GM19023 (cell line): ENCODE results near the gene NCMAP.

Experiments used
- ATAC-seq: cut with Tn5 transposase; IDR thresholded peaks from one replicate; pipeline ENCODE4 v1.9.1; 2021; ENCODE audit warnings: mild to moderate bottlenecking, moderate library complexity; ENCODE audit not compliant: unreplicated experiment

NCMAP gene

DNA sequence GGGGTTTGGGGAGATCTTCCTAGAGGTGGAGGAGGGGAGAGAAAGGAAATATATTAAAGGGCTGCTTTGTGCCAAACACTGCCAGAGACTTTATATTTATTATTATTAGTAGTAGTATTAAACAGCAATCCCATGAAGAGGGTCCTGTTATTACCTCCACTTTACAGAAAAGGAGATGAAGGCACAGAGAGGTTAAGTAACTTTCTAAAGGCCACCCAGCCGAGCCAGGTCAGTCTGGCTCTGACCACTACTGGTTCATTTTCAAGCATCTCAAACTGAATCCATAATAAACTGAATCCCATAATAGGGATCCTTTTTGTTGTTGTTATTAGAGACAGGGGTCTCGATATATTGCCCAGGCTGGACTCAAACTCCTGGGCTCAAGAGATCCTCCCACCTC is 12.6 kb downstream of the NCMAP start:
- ATAC-seq: no peak

DNA sequence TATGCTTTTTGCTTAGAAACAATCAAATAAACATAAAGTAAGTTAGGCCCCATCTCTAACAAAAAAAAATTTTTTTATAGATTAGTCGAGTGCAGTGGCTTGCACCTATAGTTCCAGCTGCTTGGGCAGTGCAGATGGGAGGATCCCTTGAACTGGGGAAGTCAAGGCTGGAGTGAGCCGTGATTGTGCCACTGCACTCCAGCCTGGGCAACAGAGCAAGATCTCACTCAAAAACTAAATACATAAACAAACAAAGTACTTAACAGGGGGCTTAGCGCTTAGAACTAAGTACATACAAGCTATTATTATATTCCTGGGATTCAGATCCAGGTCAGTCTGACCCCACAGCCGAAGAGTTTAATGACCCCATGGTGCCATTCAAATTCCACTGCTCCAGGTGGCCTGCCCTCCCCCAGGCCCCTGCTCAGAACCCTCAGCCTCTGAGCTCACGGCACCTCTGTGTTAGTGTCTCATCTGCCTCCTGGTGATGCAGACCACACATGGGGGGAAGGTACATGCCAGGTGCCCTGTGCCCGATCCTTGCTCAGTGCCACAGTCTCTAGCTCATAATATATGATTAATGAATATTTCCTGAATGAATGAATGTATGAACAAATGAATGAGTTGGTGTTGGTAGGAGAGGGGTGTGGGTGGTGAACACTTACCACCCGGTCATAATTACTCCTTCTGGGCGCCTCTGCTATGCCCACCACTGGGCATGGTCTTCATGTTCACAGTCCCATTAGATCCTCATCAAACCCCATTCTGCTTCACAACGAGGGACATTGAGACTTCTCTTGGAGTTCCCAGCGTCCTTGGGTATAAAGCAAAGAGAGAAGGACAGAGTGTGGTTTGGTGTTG is 14.6 kb downstream of the NCMAP start:
- no peak for ATAC-seq

DNA sequence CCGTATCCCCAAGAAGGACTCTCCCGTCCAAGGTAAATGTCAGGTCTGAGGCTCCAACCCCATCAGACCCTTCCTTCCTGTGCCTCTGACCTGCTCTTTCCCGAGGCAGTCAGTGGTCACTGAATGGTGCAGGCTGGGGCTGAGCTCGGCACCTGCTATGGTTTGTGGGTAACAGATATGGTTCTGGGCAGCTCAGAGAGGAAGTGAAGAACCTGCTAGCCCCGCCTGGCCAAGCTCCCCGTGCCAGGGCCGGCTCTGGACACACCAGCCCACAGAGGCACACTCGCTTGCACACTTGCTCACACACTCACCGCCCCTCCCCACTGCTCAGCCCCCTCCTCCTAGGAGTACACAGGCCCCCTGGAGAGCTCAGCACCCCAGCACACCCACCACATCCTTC is 16.4 kb downstream of the NCMAP start:
- no peak for ATAC-seq

DNA sequence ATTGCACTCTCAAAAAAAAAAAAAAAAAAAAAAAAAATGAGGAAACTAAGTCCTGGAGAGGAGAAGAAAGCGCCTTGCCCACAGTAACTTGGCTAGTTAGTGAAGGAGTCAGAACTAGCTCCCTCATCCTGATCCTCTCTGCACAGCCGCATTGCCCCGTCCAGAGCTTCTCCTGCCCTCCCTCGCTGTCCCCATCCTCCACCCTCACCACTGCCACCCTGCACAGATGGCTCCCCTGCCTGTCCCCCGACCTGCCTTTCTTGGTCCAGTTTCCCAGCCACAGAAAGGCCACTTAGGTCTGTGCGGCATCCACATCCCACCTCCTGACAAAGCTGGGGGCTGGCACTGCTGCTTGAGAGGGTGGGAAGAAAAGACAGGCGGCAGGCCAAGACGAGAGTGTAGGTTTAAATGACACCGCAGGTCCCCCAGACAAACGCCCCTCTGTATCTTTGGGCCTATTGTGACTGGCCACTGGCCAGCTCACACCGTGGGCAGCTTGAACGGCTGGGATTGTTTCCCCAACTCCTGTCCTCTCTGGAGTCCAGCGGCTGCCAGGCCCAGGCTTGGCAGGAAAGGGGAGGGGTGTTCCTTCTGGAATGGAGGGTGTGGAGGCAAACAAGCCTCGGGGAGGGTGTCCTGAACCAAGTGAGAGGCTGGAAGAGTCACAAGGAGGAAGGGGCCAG is 20.2 kb downstream of the NCMAP start:
- no peak for ATAC-seq

DNA sequence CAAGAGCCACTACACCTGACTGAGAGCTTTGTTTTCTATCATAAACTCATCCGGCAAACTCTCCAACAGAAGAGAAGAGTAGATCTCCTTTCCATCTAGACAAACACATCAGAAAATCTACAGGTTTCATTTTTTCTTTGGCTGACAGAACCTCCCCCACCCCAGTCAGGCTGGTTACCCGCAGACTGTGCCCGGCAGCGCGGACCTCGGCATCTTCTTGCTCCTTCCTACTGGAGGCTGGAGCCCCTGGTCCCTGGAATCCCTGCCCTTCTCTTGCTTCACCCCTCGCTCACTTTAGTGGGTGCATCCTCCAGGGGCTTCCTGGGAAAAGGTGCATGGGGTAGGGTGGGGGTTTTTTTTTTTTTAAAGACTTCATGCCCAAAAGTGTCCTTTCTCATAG is 23.0 kb downstream of the NCMAP start:
- ATAC-seq: no peak

DNA sequence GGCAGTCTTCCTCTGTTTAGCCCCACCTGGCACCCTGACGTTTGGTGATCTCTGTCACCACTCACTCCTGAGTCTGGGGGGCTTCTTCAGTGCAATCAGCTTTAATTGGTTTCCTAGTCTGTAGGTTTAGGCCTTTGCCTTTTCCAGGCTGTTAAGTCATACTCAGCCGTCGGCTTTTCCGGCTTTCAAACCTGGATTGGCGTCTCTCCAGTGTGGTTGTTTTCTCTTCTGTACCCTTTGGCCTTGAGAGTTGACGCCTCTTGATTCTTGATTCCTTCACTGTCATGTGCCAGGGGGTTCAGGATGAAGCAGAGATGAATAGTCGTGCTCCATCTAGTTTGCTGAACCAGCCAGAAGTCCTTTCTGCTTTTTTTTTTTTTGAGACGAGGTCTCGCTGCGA is 24.9 kb downstream of the NCMAP start:
- ATAC-seq: no peak

DNA sequence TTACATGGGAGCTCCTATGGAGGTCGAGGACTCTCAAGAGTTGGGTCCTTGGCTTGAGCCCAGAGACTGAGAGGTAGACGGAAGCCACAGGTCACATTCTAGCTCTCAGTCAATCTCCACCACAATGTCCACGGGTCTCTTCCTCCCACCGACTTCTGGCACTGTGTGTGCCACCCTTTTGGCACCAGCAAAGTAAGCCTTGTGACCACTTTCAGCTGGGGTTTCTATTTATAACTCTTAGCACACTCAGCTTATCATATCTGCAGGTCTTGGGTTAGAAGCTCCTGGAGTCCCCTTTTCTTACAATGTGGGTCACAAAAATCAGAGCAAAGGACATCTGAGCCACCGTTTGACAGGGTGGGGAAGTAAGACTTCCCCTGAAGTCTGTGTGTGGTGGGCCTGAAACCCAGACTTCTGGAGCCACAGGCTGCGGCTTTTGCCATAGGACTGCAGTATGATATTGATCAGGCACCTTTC is 28.3 kb downstream of the NCMAP start:
- ATAC-seq: no peak

DNA sequence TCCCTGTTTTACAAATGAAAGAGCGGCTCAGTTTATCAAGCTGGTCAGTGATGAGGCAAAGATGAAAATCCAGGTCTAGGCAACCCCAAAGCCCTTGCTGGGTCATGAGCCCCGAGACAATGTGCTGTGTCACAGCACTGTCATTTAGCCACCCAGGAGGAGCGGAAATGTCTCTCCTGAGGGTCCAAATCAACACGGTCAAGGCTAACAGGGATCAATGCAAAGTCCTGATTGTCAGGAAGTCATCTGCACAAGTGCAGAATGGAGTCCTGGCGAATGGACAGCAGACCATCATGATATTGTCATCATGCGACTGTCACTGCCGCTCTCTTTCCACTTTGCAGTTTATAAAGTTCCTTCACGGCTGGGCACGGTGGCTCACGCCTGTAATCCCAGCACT is 30.2 kb downstream of the NCMAP start:
- no peak for ATAC-seq

DNA sequence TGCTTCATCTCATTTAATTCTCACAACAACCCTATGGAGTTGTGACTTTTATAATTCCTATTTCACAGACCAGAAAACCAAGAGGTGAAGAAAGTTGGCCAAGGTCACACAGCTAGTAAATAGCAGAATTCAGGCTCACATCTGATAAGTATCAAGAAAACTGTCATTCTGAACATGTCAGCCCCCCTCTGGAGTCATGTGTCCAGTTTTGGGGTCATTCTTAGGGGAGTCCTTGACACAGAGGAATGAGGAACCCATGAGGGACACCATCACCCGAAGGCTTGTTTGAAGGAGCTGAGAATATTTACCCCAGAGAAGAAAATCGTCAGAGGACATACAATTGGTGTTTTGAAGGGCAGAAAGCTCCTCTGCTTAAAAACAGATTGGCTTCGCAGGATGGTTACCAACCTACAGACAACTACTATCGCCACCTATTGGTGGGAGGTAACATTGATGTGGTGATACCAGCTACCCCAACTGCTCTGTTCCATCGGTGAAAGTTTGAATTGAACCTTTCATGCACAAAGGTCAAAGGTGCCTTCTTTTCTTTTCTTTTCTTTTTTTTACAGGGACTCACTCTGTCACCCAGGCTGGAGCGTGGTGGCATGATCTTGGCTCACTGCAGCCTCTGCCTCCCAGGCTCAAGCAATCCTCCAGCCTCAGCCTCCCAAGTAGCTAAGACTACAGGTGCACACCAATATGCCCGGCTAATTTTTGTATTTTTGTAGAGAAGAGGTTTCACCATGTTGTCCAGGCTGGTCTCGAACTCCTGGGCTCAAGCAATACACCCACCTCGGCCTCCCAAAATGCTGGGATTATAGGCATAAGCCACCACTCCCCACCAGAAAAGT is 31.3 kb downstream of the NCMAP start:
- no peak for ATAC-seq

DNA sequence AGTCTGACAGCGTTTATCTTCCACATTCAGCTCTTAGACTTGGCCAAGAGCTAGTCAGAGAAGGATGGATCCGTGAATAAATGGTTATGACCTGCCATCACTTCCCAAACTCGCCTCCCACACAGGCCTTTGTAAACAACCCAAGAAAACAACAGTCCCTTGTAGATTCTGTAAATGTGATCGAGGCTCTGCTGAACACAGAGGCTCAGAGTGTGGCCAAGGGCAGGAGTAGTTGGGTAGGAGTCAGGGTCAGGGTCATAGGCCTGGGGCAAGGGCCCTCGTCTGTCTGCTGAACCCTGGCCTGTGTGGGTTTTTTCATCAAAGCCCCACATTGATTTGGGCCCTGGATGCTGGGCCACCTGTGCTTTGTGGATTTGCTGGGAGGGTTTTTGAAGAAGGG is 32.7 kb downstream of the NCMAP start:
- ATAC-seq: no peak

DNA sequence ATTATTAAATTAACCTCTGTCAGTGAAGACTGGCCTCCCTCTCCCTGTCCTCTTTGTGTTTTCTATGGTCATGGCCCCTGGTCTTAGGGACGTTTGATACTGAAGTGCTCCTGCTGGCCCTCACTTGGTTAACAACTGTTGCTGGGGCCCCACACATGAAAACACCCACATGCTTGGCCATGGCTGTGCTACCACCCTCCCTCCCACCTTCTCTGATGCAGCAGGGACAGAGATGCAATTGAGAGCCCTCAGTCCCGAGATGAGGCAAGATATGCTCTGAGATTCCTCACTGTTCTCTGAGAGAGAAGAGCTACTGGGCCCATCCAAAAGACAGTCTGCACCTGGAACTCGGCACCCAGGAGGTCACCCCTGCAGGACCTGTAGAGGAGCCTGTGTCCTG is 33.3 kb downstream of the NCMAP start:
- no peak for ATAC-seq

DNA sequence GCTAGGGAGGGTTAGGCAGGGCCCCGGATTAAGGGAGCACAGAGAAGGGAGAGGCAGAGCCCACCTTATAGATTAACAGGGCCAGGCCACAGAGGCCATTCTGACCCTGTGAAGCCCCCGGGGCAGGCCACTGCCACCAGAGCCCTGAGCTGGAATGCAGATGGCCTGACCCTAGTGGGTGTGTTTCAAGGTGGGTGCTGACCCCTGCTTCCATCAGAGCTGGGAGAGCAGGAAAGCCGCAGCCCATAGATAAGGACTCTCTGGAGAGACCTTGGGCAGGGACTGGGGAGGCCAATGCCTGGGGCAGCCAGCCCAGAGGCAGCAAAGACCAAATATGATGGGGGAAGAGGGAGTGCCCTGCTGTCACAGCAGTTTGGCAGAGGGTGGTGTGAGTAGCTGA is 35.9 kb downstream of the NCMAP start:
- no peak for ATAC-seq

DNA sequence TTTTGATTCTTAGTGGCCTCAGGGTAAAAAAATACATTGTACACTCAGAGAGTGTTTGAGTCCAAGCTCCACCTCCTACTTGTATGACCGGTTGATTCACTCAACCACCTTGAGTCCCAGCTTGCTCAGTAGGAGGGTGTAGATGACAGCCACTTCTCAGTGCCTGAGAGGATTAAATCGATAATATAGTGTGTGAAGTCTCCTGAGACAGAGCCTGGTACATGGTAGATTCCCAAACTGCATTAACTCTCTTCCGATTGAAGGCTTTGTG is 38.4 kb downstream of the NCMAP start:
- ATAC-seq: no peak

DNA sequence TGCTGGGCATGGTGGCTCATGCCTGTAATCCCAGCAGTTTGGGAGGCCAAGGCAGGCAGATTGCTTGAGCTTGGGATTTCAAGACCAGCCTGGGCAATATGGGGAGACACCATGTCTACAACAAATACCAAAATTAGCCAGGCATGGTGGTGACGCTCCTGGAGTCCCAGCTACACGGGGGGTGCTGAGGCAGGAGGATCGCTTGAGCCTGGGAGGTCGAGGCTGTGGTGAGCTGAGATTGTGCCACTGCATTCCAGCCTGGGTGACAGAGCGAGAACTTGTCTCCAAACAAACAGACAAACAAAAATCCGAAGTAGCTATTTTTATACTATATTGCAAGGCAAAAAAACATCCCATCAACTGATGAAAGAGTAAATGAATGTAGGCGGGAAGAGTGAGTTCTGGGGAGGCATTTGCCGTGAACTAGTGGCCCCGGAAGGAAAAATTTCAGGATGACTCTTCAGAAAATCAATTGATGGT is 40.6 kb downstream of the NCMAP start:
- no peak for ATAC-seq

DNA sequence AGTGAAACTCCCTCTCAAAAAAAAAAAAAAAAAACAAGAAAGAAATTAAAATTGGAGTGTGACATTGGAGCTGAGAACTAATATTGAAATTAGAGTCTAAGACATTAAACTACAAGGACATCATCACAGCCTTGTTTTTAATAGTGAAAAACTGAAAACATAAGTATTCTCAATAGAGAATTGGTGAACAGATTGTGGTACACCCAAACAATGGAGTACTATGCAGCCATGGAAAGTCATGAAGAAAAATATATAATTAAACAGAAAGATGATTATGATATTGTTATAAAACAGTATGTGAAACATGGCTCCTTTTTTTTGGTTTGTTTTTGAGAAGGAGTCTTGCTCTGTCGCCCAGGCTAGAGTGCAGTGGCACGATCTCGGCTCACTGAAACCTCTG is 43.4 kb downstream of the NCMAP start:
- ATAC-seq: no peak

DNA sequence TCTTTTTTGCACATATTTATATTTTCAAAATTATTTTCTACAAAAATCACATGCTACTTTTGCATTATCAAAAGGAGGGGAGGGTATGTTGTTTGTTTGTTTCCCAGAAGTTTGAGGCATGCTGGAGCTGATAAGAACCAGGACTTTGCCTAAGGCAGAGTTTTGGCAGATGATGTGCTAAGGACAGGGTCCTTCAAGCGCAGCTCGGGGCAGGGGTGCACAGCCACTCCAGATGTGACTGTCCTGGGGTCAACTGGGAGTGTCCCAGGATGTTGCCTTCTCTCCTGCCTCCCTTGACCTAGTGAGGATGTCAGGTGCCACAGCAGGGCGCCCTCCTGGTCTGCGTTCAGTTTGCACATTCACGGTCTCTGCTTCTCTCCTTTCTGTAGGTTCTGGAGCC is 44.7 kb downstream of the NCMAP start:
- no peak for ATAC-seq

DNA sequence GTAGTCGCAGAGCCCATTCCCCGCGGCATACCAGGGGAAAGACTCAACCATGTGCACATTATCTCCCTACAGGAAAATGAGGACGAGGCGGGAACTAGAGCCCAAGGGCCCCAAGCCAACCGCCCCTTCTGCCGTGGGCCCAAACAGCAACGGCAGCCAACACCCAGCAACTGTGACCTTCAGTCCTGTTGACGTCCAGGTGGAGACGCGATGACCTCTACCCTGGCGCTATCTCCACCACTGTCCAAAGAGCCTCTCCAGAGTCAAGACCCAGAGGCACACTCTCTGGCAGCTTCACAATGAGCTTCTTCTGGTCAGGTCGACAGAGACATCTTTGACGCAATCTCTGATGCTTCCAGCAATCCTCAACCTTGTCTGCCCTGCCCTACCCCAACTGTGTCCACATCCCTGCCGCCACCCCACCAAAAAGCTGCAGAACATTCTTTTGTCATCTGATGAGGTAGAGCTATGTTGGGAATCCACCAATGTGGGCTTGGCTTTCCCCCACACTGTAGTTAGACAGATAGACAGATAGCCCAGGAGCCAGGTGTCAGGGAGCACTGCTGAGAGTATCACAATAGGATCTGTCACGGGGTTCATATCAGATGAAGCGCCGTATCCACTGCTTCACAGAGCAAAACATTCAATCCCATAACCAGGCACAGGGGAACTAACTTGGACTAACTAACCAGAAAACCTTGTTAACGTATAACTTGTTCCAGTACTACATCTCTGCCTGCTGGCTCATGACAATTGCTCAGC is 49.8 kb downstream of the NCMAP start:
- no peak for ATAC-seq

DNA sequence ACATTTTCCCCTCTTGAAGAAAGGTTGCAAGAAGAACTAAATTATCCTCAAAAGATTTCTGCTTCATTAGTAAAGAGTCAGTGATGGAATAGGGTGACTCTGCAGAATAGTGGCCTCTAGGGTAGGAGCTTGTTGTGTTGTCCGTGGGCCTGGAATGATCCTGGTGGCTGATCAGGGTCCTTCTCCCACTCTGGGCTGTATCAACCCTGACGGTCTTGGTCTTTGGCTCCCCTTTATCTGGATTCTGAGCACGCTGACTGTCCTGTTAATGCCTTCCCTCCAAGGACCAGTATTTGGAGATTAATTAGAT is 50.4 kb downstream of the NCMAP start:
- ATAC-seq: no peak

DNA sequence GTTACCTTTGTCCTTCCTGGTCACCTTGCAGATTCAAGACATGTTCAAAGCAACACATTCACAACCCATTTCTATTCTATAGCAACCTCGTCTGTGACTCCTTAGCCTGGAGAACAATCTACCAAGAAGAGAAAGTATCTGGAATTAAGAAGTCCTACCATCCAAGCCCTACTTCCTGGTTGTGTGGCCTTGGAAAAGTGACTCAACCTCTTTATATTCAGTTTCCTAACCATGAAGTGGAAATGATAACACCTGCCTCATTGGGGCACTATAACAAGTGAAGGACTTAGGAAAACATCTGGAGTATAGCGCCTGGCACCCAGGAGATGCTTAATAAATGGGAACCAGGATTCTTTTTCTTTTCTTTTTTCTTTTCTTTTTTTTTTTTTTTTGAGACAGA is 50.7 kb downstream of the NCMAP start:
- ATAC-seq: no peak

DNA sequence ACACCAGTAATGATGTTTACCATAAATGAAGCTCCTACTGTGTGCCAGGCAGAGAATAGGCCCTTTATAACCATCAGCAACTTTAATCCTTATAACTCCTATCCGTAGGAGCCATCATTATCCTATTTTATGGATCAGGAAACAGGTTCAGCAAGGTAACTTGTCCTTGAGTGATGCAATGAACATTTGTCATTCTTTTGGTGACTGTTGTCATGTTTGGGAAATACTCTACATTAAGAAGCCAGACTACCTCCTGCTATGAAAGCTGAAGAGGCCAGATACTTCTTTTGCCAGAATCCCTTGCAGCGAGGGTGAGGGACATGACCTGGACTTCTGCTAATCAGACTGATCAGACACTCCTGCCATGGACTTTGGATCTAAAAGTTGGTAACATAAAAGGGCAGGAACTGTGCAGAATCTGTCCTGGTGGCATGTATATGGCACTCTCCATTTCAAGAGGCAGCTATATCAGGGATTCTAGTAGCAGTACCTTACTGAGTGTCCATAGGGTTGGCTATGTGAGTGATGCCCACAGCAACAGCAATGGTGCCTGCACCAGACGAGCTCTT is 54.1 kb downstream of the NCMAP start:
- ATAC-seq: no peak

DNA sequence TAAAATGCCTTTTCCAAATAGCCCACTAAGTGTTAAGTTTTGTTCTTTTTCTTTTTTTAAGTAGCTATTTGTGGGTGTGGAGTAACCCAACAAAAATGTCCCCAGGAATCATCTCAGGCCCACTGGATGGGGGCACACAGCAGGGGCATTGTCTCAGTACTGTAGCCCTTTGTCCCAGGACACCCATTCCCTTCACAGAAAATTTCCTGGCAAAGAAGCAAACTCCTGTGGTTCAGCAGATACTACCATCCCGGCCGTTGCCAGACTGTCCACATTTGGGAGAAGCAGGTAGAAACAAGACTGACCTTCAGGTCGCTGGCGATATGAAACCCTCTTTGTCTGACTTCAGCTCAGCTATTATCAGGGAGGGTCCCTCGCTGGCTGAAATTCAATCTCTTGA is 63.5 kb downstream of the NCMAP start:
- ATAC-seq: no peak
